ENCODE data around the gene SHANK3. TPM values are rescaled to one million over a fixed set of nuclear protein-coding genes. Genes with fewer than 3 reads are reported as not detected.
A peak's percentile ranks its signal among the peaks of the same experiment; 100 is the strongest.
"Not testable (repeated sequence)": the region's sequence is repeated elsewhere in the genome, so short reads cannot be mapped to it uniquely, and the experiment has no call there.

Gene SHANK3
- 4.2 TPM for polyA plus RNA-seq (2013, experiment 1 of 2; ENCODE audit: insufficient read length)
- polyA plus RNA-seq (2013, experiment 2 of 2; ENCODE audit: insufficient read length): 5.0 TPM

GRCh38 chr22:50672471-50673230, at the start of gene SHANK3:
Gene SHANK3, plus strand, starts transcription at chr22:50672823.
- no peak for DNase-seq

- no peak for DNase-seq
Observed at GRCh38 chr22:50624347-50625130, 48.1 kb upstream of the SHANK3 start.

GRCh38 chr22:50625131-50625567, 47.5 kb upstream of the SHANK3 start:
- DNase-seq: no peak

- no peak for DNase-seq
Observed at GRCh38 chr22:50625568-50626313, 46.9 kb upstream of the SHANK3 start.

- no peak for DNase-seq
Observed at GRCh38 chr22:50626314-50626849, 46.2 kb upstream of the SHANK3 start.

GRCh38 chr22:50626850-50627641, 45.6 kb upstream of the SHANK3 start:
- no peak for DNase-seq

- DNase-seq: peak; percentile 84
Observed at GRCh38 chr22:50627642-50628542, 44.7 kb upstream of the SHANK3 start, which contains the start of gene ARSA. Gene ARSA, minus strand, starts transcription at chr22:50628152. Its CDS starts 373 bp downstream, at chr22:50627779.

GRCh38 chr22:50628543-50629134, 44.0 kb upstream of the SHANK3 start:
- no peak for DNase-seq

GRCh38 chr22:50630376-50630775, 42.2 kb upstream of the SHANK3 start:
- DNase-seq: no peak

GRCh38 chr22:50633086-50633485, 39.5 kb upstream of the SHANK3 start:
- DNase-seq: no peak

GRCh38 chr22:50633771-50634170, 38.9 kb upstream of the SHANK3 start:
- DNase-seq: no peak

GRCh38 chr22:50635591-50635990, 37.0 kb upstream of the SHANK3 start:
- no peak for DNase-seq

GRCh38 chr22:50640296-50640695, 32.3 kb upstream of the SHANK3 start:
- not testable (repeated sequence) for DNase-seq

- no peak for DNase-seq
Observed at GRCh38 chr22:50640857-50641647, 31.6 kb upstream of the SHANK3 start.

GRCh38 chr22:50641696-50642607, 30.7 kb upstream of the SHANK3 start:
- no peak for DNase-seq

GRCh38 chr22:50643021-50643820, 29.4 kb upstream of the SHANK3 start:
- not testable (repeated sequence) for DNase-seq

GRCh38 chr22:50643821-50644101, 28.9 kb upstream of the SHANK3 start:
- not testable (repeated sequence) for DNase-seq

Data from fibroblast of skin of back (primary cell).